ENCODE results near the gene PLPPR2. TPM values are rescaled to one million over a fixed set of nuclear protein-coding genes. Genes with fewer than 3 reads are reported as not detected.
"Not testable (repeated sequence)": the region's sequence is repeated elsewhere in the genome, so short reads cannot be mapped to it uniquely, and the experiment has no call there.

The PLPPR2 gene
- total RNA-seq, 1 donor from 2014 or later, result 2.2 TPM

GRCh38 chr19:11339254-11340098 lies 15.8 kb upstream of the PLPPR2 start, which contains the start of gene RAB3D:
Gene RAB3D, minus strand, starts transcription at chr19:11339657. Its CDS starts 2,258 bp downstream, at chr19:11337399.
- no peak within 1 kb of the TSS for H3K27ac Mint-ChIP-seq
- ATAC-seq (ENCODE audit: low read depth) (peak; percentile 99), DNase-seq (peak; percentile 75)
- H3K36me3 Mint-ChIP-seq (ENCODE audit: low read depth), result peaks cover 32% of the 10 kb centered on the region
- H3K4me3 Mint-ChIP-seq, result peak within 1 kb of the TSS; percentile 81
- intact Hi-C loops (cut with micrococcal nuclease), result no loop called here
- H3K27me3 Mint-ChIP-seq, result no peaks in the 10 kb centered on the region
- TF ChIP-seq, protein P1, sequence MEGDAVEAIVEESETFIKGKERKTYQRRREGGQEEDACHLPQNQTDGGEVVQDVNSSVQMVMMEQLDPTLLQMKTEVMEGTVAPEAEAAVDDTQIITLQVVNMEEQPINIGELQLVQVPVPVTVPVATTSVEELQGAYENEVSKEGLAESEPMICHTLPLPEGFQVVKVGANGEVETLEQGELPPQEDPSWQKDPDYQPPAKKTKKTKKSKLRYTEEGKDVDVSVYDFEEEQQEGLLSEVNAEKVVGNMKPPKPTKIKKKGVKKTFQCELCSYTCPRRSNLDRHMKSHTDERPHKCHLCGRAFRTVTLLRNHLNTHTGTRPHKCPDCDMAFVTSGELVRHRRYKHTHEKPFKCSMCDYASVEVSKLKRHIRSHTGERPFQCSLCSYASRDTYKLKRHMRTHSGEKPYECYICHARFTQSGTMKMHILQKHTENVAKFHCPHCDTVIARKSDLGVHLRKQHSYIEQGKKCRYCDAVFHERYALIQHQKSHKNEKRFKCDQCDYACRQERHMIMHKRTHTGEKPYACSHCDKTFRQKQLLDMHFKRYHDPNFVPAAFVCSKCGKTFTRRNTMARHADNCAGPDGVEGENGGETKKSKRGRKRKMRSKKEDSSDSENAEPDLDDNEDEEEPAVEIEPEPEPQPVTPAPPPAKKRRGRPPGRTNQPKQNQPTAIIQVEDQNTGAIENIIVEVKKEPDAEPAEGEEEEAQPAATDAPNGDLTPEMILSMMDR (IDR thresholded peaks at IDR 0.05), result no peak
- peaks cover 26% of the 10 kb centered on the region for H3K4me1 Mint-ChIP-seq
- ChIA-PET CTCF (interaction anchor here (0.6 to 2.0 kb wide), 3 partner anchors 12 to 45 kb away, joined by 3 to 5 read pairs (median 3); no protein-coding TSS in a partner anchor), POLR2A (interaction anchor here (0.6 to 2.2 kb wide), 6 partner anchors 13 to 679 kb away, joined by 3 to 13 read pairs (median 6); partner anchors contain the start of gene SWSAP1)
- H3K9me3 Mint-ChIP-seq, result no peaks in the 10 kb centered on the region

GRCh38 chr19:11340099-11340467 lies 15.1 kb upstream of the PLPPR2 start:
- intact Hi-C loops (cut with micrococcal nuclease); H3K9me3 Mint-ChIP-seq; ATAC-seq (ENCODE audit: low read depth); H3K27me3 Mint-ChIP-seq; H3K27ac Mint-ChIP-seq; DNase-seq: not testable (repeated sequence)
- POLR2A ChIA-PET, result interaction anchor here (0.6 to 2.2 kb wide), 5 partner anchors 13 to 41 kb away, joined by 3 to 13 read pairs (median 5); partner anchors contain the start of gene SWSAP1
- peaks cover 30% of the 10 kb centered on the region for H3K36me3 Mint-ChIP-seq (ENCODE audit: low read depth)
- peaks cover 30% of the 10 kb centered on the region for H3K4me1 Mint-ChIP-seq
- CTCF ChIA-PET, result interaction anchor here (0.6 to 2.0 kb wide), 3 partner anchors 13 to 46 kb away, joined by 3 to 5 read pairs (median 3); no protein-coding TSS in a partner anchor
- peak overlapping the region; percentile 81 for H3K4me3 Mint-ChIP-seq

- peaks cover 21% of the 10 kb centered on the region for H3K36me3 Mint-ChIP-seq (ENCODE audit: low read depth)
- ChIA-PET POLR2A (interaction anchor here (1.4 kb wide), 1 partner anchor 33 kb away, joined by 3 read pairs; no protein-coding TSS in a partner anchor), CTCF (no interaction called here)
- TF ChIP-seq, protein P1 (IDR thresholded peaks at IDR 0.05), result no peak
- H3K27me3 Mint-ChIP-seq, result no peaks in the 10 kb centered on the region
- DNase-seq (no peak), ATAC-seq (ENCODE audit: low read depth) (no peak)
- H3K4me1 Mint-ChIP-seq, result peaks cover 49% of the 10 kb centered on the region
- no peak overlapping the region for H3K27ac Mint-ChIP-seq
- H3K9me3 Mint-ChIP-seq, result no peaks in the 10 kb centered on the region
- H3K4me3 Mint-ChIP-seq, result no peak overlapping the region
- intact Hi-C loops (cut with micrococcal nuclease), result no loop called here
These were observed 12.8 kb upstream of the PLPPR2 start for GRCh38 chr19:11342429-11342828.

- peaks cover 19% of the 10 kb centered on the region for H3K36me3 Mint-ChIP-seq (ENCODE audit: low read depth)
- peak overlapping the region; percentile 93 for H3K27ac Mint-ChIP-seq
These were observed 10.0 kb upstream of the PLPPR2 start for GRCh38 chr19:11345122-11345803.

More at GRCh38 chr19:11345122-11345803, 10.0 kb upstream of the PLPPR2 start:
- H3K9me3 Mint-ChIP-seq, result no peaks in the 10 kb centered on the region
- ChIA-PET CTCF (interaction anchor here (0.7 to 0.8 kb wide), 2 partner anchors 26 to 77 kb away, joined by 3 read pairs; no protein-coding TSS in a partner anchor), POLR2A (interaction anchor here (1.0 to 4.3 kb wide), 7 partner anchors 22 to 90 kb away, joined by 3 to 65 read pairs (median 3); partner anchors contain the start of genes ODAD3 and SWSAP1)
- no peaks in the 10 kb centered on the region for H3K27me3 Mint-ChIP-seq
- intact Hi-C loops (cut with micrococcal nuclease), result loop anchor here (5.0 kb wide), 1 partner anchor 53 kb away; no protein-coding TSS in a partner anchor
- H3K4me1 Mint-ChIP-seq, result peaks cover 30% of the 10 kb centered on the region
- ATAC-seq (ENCODE audit: low read depth), result no peak
- no peak for DNase-seq
- H3K4me3 Mint-ChIP-seq, result peak overlapping the region; percentile 98
- TF ChIP-seq, protein P1 (IDR thresholded peaks at IDR 0.05), result no peak
